PC-3 (cell line): ENCODE measurements around the gene TNFAIP8.

Experiments
- EZH2 ChIP-seq: fragments of 300-600 bp; sonication (generic); IDR thresholded peaks from one replicate; pipeline ENCODE4 v1.6.1; 2017; ENCODE audit warnings: antibody characterized with exemption, mild to moderate bottlenecking, low read length; ENCODE audit not compliant: unreplicated experiment
- EZH2phosphoT487 ChIP-seq: fragments of 300-600 bp; sonication (generic); IDR thresholded peaks from 2 replicates; pipeline ENCODE4 v1.6.1; 2018; ENCODE audit warnings: mild to moderate bottlenecking, antibody characterized with exemption, low read length, borderline replicate concordance
- TF ChIP-seq, protein P1 (sequence below): fragments of 300-600 bp; sonication (generic); conservative IDR thresholded peaks from 2 replicates; pipeline ENCODE4 v1.5.1; 2017; ENCODE audit warnings: antibody characterized with exemption, low read depth, mild to moderate bottlenecking, low read length

DNA sequence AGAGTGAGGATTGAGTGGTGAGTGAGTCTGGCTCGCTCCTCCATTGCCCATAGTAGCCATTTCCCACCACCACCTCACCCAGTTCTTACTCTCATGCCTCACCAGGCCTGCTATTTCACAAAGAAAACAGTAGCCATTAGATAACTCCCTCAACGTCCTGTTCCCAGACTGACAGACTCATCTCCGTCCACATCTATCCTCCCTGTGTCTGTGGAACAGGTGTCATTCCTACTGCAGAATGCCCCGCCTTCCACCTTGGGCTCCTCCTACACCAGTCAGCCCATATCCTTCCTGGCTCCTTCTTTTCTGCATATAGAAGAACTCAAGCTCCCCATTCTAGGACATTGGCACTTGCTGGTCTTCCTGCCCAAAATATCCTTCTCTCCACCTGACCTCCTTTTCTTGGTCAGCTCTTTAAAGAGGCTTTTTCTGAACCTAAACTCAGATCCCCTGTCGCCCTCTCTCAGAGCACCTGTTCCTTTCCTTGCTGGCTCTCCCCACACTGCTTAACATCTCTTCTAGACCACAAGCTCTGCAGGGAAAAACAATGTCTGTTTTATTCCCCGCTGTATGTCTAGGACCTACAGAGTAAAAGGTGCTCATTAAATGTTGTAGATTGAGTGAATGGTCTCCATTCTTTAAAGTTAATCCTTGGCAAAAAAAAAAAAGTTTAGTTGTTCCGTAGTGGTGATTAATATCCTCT lies 3.2 kb downstream of the TNFAIP8 start:
- TF ChIP-seq, protein P1, sequence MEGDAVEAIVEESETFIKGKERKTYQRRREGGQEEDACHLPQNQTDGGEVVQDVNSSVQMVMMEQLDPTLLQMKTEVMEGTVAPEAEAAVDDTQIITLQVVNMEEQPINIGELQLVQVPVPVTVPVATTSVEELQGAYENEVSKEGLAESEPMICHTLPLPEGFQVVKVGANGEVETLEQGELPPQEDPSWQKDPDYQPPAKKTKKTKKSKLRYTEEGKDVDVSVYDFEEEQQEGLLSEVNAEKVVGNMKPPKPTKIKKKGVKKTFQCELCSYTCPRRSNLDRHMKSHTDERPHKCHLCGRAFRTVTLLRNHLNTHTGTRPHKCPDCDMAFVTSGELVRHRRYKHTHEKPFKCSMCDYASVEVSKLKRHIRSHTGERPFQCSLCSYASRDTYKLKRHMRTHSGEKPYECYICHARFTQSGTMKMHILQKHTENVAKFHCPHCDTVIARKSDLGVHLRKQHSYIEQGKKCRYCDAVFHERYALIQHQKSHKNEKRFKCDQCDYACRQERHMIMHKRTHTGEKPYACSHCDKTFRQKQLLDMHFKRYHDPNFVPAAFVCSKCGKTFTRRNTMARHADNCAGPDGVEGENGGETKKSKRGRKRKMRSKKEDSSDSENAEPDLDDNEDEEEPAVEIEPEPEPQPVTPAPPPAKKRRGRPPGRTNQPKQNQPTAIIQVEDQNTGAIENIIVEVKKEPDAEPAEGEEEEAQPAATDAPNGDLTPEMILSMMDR = no peak
- no peak for TF ChIP-seq EZH2phosphoT487
- TF ChIP-seq EZH2 = no peak
